Kidney (tissue), 14 donors: ENCODE results near the gene VSTM4. TPM values are rescaled to one million over a fixed set of nuclear protein-coding genes. Genes with fewer than 3 reads are reported as not detected.
A peak's percentile ranks its signal among the peaks of the same experiment; 100 is the strongest.

ENCODE experiments used
- DNase-seq, 5 donors: peaks; one replicate each; pipeline ENCODE4 v3.0.0-alpha.2; 2013 to 2020
- FAIRE-seq: peaks from 2 replicates; lab custom pipeline; 2012; peaks lifted over from hg19 to GRCh38; lab: Jason Lieb, UNC
- H3K27ac ChIP-seq, 2 donors: one replicate each; pipeline ENCODE4 v1.7.0; 2013; ENCODE audit warnings: low read depth in 2 of 2, low read length in 2 of 2, inconsistent platforms in 1 of 2
- H3K27me3 ChIP-seq: one replicate; pipeline ENCODE4 v1.7.1; 2013; ENCODE audit warnings: low read length, inconsistent platforms; ENCODE audit not compliant: control insufficient read depth, insufficient read depth
- H3K36me3 ChIP-seq, 3 donors: one replicate each; pipeline versions ENCODE4 v1.7.0 to v1.7.1; 2013; ENCODE audit warnings: low read length in 3 of 3, control low read depth in 1 of 3, inconsistent platforms in 1 of 3; ENCODE audit not compliant: insufficient read depth in 3 of 3, control insufficient read depth in 2 of 3
- H3K4me1 ChIP-seq, 3 donors: one replicate each; pipeline versions ENCODE4 v1.7.0 to v1.7.1; 2013; ENCODE audit warnings: low read length in 3 of 3, inconsistent platforms in 1 of 3, low read depth in 1 of 3; ENCODE audit not compliant: control insufficient read depth in 2 of 3, insufficient read depth in 2 of 3
- H3K4me3 ChIP-seq, 3 donors: one replicate each; pipeline versions ENCODE4 v1.7.0 to v1.8.1; 2013; ENCODE audit warnings: low read length in 3 of 3, control low read depth in 1 of 3, inconsistent platforms in 1 of 3
- H3K9ac ChIP-seq, 3 donors: one replicate each; pipeline versions ENCODE4 v1.7.0 to v1.7.1; 2013; ENCODE audit warnings: low read length in 3 of 3, control low read depth in 1 of 3, inconsistent platforms in 1 of 3
- H3K9me3 ChIP-seq, 3 donors: one replicate each; pipeline versions ENCODE4 v1.7.0 to v1.7.1; 2013; ENCODE audit warnings: low read length in 3 of 3, control low read depth in 1 of 3, inconsistent platforms in 1 of 3; ENCODE audit not compliant: control insufficient read depth in 2 of 3, insufficient read depth in 1 of 3
- CTCF ChIP-seq: IDR thresholded peaks from 3 replicates; pipeline ENCODE4 v1.5.1; 2012; ENCODE audit warnings: mild to moderate bottlenecking, moderate library complexity, borderline replicate concordance; ENCODE audit not compliant: insufficient read depth; ENCODE audit errors: extremely low read depth
- intact Hi-C: fragments of 100-400 bp; cut with DNase I; formaldehyde crosslinking; loops from one replicate; pipeline ENCODE4 v1.11.1; 2022
- polyA plus RNA-seq: library from polyadenylated mRNA; stranded (reverse); fragments of 350-450 nt; fragmentation: Illumina TruSeq; extraction: RNeasy Lipid Tissue Mini Kit (QIAGEN cat#74804); gene quantifications from one replicate; pipeline ENCODE4 v1.2.3, GENCODE V29; 2014; ENCODE audit warnings: low read depth, low replicate concordance; ENCODE audit not compliant: insufficient read depth
- total RNA-seq: library from RNA; stranded (reverse); fragmentation: NEBNext Ultra II Directional; extraction: Animal tissue kit (Norgen Biotek cat#: 25700); gene quantifications from one replicate; pipeline ENCODE4 v1.2.1, GENCODE V29; 2021
- donor health status: control.
- donor health status: control.
- donor health status: control.
- donor health status: control.
- donor health status: control.
- donor health status: DM: yes; HTN: yes; CAD: no.
- donor health status: Normal renal cell carcinoma (clear cell type).

VSTM4 gene
- total and polyA plus RNA-seq, 2 donors from 2014 or later, result 7.4 to 8.5 TPM

GRCh38 chr10:49010865-49011264 lies 104.5 kb downstream of the VSTM4 start:
- no peaks in the 10 kb centered on the region for H3K36me3 ChIP-seq
- H3K4me3 ChIP-seq, result no peak overlapping the region
- FAIRE-seq, result no peak
- no peaks in the 10 kb centered on the region for H3K27me3 ChIP-seq
- peaks cover 0 to 6% (median 0%) of the 10 kb centered on the region in 3 donors for H3K4me1 ChIP-seq
- DNase-seq, result peak in 1 of 5 donors; percentile 26
- no peak for TF ChIP-seq CTCF
- intact Hi-C loops, result no loop called here
- H3K27ac ChIP-seq, result no peak overlapping the region
- H3K9ac ChIP-seq, result no peak overlapping the region
- no peaks in the 10 kb centered on the region for H3K9me3 ChIP-seq

GRCh38 chr10:49010295-49010694 lies 105.0 kb downstream of the VSTM4 start:
- H3K27me3 ChIP-seq, result no peaks in the 10 kb centered on the region
- no peak overlapping the region for H3K9ac ChIP-seq
- no peak for TF ChIP-seq CTCF
- H3K36me3 ChIP-seq, result no peaks in the 10 kb centered on the region
- H3K4me3 ChIP-seq, result no peak overlapping the region
- DNase-seq, result no peak
- H3K4me1 ChIP-seq, result peaks cover 0 to 6% (median 0%) of the 10 kb centered on the region in 3 donors
- intact Hi-C loops, result no loop called here
- H3K27ac ChIP-seq, result no peak overlapping the region
- H3K9me3 ChIP-seq, result no peaks in the 10 kb centered on the region
- FAIRE-seq, result no peak

GRCh38 chr10:49009199-49009979 lies 105.9 kb downstream of the VSTM4 start:
- peaks cover 0 to 6% (median 0%) of the 10 kb centered on the region in 3 donors for H3K4me1 ChIP-seq
- peak in 3 of 5 donors; percentile 39 to 89 (median 58) for DNase-seq
- no peak overlapping the region for H3K27ac ChIP-seq
- FAIRE-seq, result no peak
- no peaks in the 10 kb centered on the region for H3K9me3 ChIP-seq
- H3K9ac ChIP-seq, result no peak overlapping the region
- H3K4me3 ChIP-seq, result no peak overlapping the region
- no peaks in the 10 kb centered on the region for H3K36me3 ChIP-seq
- TF ChIP-seq CTCF, result no peak
- intact Hi-C loops, result no loop called here
- H3K27me3 ChIP-seq, result no peaks in the 10 kb centered on the region
